Prostate gland (tissue), 2 donors: ENCODE data around the gene DPP10. TPM values are rescaled to one million over a fixed set of nuclear protein-coding genes. Genes with fewer than 3 reads are reported as not detected.

Experiments
- DNase-seq: peaks from one replicate; pipeline ENCODE4 v3.0.0-alpha.2; 2019; ENCODE audit warnings: low spot score
- H3K27ac ChIP-seq, 2 donors: fragments of 200-600 bp; sonication (generic); 2 replicates each; pipeline ENCODE4 v1.5.1; 2017 to 2019
- H3K27me3 ChIP-seq: fragments of 200-600 bp; sonication (generic); replicated peaks from 2 replicates; pipeline ENCODE4 v1.5.1; 2019; ENCODE audit not compliant: insufficient read depth
- H3K36me3 ChIP-seq, 2 donors: fragments of 200-600 bp; sonication (generic); 1 replicate in 1 of 2; 2 replicates in 1 of 2; pipeline versions ENCODE4 v1.5.1 to v1.8.1; 2017 to 2019
- H3K4me1 ChIP-seq: fragments of 200-600 bp; sonication (generic); replicated peaks from 2 replicates; pipeline ENCODE4 v1.5.1; 2019
- H3K4me3 ChIP-seq, 2 donors: fragments of 200-600 bp; sonication (generic); 2 replicates each; pipeline ENCODE4 v1.5.1; 2017 to 2019
- H3K9me3 ChIP-seq: fragments of 200-600 bp; sonication (generic); 2 replicates; pipeline ENCODE4 v1.5.1; 2017
- CTCF ChIP-seq, 4 experiments: fragments of 200-600 bp in 2 of 4; fragments of 450-650 bp in 2 of 4; sonication (generic) in 2 of 4; IDR thresholded peaks; 1 replicate in 3 of 4; 2 replicates in 1 of 4; pipeline ENCODE4 v1.5.1; 2016 to 2019; ENCODE audit warnings: antibody characterized with exemption in 4 of 4, mild to moderate bottlenecking in 2 of 4, moderate library complexity in 2 of 4
- POLR2A ChIP-seq: fragments of 450-650 bp; IDR thresholded peaks from one replicate; pipeline ENCODE4 v1.6.1; 2016; ENCODE audit warnings: antibody characterized with exemption, mild to moderate bottlenecking
- POLR2AphosphoS5 ChIP-seq: sonication (generic); formaldehyde crosslinking; IDR thresholded peaks from one replicate; pipeline ENCODE4 v1.6.1; 2017; ENCODE audit warnings: antibody characterized with exemption
- WGBS: methylation state at CpG from one replicate; pipeline ENCODE4 v1.1.5; 2018; 5-methylcytosine and 5-hydroxymethylcytosine counted together
- intact Hi-C: fragments of 100-400 bp; cut with DNase I; formaldehyde crosslinking; loops from one replicate; pipeline ENCODE4 v1.14.2; 2022
- total RNA-seq, 2 donors: library from RNA; depleted of rRNA; stranded (reverse); fragments of >200 nt; gene quantifications; one replicate each; pipeline ENCODE4 v1.1.0, GENCODE V29; 2016

The DPP10 gene
- total RNA-seq, 2 donors from 2014 or later, result 5.1 TPM; not detected in 1

GRCh38 chr2:115305712-115306111, 863.3 kb downstream of the DPP10 start:
- DNase-seq, result no peak
- WGBS, result 89% methylated on average over 1 of the region's 1 CpG
- no peak overlapping the region for H3K27ac ChIP-seq
- H3K4me3 ChIP-seq, result no peak overlapping the region
- no peaks in the 10 kb centered on the region for H3K4me1 ChIP-seq
- H3K9me3 ChIP-seq, result no peaks in the 10 kb centered on the region
- intact Hi-C loops, result no loop called here
- no peaks in the 10 kb centered on the region for H3K27me3 ChIP-seq
- no peaks in the 10 kb centered on the region for H3K36me3 ChIP-seq
- TF ChIP-seq POLR2AphosphoS5 (no peak), CTCF (IDR thresholded peaks at IDR 0.05) (no peak), POLR2A (no peak)

GRCh38 chr2:115314119-115314518, 871.7 kb downstream of the DPP10 start:
- no peaks in the 10 kb centered on the region for H3K4me1 ChIP-seq
- no peak for TF ChIP-seq POLR2A
- TF ChIP-seq POLR2AphosphoS5, result no peak
- TF ChIP-seq CTCF (IDR thresholded peaks at IDR 0.05), result no peak

GRCh38 chr2:115327061-115327460, 884.6 kb downstream of the DPP10 start:
- Histone ChIP-seq H3K27ac (no peak overlapping the region), H3K4me1 (no peaks in the 10 kb centered on the region), H3K9me3 (no peaks in the 10 kb centered on the region), H3K27me3 (no peaks in the 10 kb centered on the region), H3K36me3 (no peaks in the 10 kb centered on the region), H3K4me3 (no peak overlapping the region)
- intact Hi-C loops, result no loop called here
- WGBS, result 54% methylated on average over 1 of the region's 1 CpG
- TF ChIP-seq POLR2A, result no peak
- no peak for TF ChIP-seq CTCF (IDR thresholded peaks at IDR 0.05)
- TF ChIP-seq POLR2AphosphoS5, result no peak
- DNase-seq, result no peak

More at GRCh38 chr2:115314119-115314518, 871.7 kb downstream of the DPP10 start:
- H3K36me3 ChIP-seq, result no peaks in the 10 kb centered on the region
- H3K9me3 ChIP-seq, result no peaks in the 10 kb centered on the region
- no peaks in the 10 kb centered on the region for H3K27me3 ChIP-seq
- no peak for DNase-seq
- no peak overlapping the region for H3K27ac ChIP-seq
- no peak overlapping the region for H3K4me3 ChIP-seq
- intact Hi-C loops, result no loop called here
- WGBS, result 83% methylated on average over 4 of the region's 4 CpGs

- intact Hi-C loops, result no loop called here
- H3K27ac ChIP-seq, result no peak overlapping the region
- no peak for TF ChIP-seq POLR2AphosphoS5
- no peak for TF ChIP-seq POLR2A
- TF ChIP-seq CTCF (IDR thresholded peaks at IDR 0.05), result no peak
- no peak for DNase-seq
- no peaks in the 10 kb centered on the region for H3K9me3 ChIP-seq
- H3K4me1 ChIP-seq, result no peaks in the 10 kb centered on the region
- no peak overlapping the region for H3K4me3 ChIP-seq
- H3K36me3 ChIP-seq, result no peaks in the 10 kb centered on the region
- H3K27me3 ChIP-seq, result no peaks in the 10 kb centered on the region
Measured at GRCh38 chr2:115359550-115359949, 917.1 kb downstream of the DPP10 start.

- Histone ChIP-seq H3K27me3 (no peaks in the 10 kb centered on the region), H3K27ac (no peak overlapping the region), H3K4me1 (no peaks in the 10 kb centered on the region), H3K9me3 (no peaks in the 10 kb centered on the region), H3K4me3 (no peak overlapping the region), H3K36me3 (no peaks in the 10 kb centered on the region)
- TF ChIP-seq POLR2AphosphoS5, result no peak
- no peak for TF ChIP-seq CTCF (IDR thresholded peaks at IDR 0.05)
- TF ChIP-seq POLR2A, result no peak
- intact Hi-C loops, result no loop called here
- DNase-seq, result no peak
- whole genome bisulfite sequencing, result 67% methylated on average over 6 of the region's 6 CpGs
Measured at GRCh38 chr2:115364093-115364492, 921.7 kb downstream of the DPP10 start.
